ENCODE measurements around the gene FBXO22.

Gene FBXO22

DNA sequence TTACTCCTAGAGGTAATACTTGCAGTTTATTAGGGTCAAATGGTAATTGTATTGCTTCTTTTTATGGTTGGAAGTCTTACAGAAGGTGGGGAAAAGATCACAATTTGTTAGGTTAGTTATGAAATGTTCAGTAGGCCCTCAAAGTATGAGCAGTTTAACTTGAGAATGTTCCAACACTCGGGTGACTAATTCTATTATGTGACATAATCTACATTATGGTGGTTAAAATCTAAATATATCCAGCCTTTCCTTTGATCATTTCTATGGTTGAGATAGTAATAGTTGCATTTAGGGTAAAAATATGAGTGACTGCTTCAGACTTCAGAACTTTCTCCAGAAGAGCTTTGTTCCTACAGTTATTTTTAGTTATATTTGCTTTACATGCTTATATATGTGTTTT lies 19.6 kb upstream of the FBXO22 start:
- no peaks in the 10 kb centered on the region; the same call in 1 of the 2 replicates for H3K36me3 ChIP-seq (ENCODE audit: control insufficient read depth, insufficient read depth, low read length)
- H3K27me3 ChIP-seq (replicated peaks; ENCODE audit: control insufficient read depth, insufficient read depth, low read length) = no peaks in the 10 kb centered on the region
- H3K4me3 ChIP-seq (replicated peaks; ENCODE audit: low read depth, low read length) = no peak overlapping the region
- TF ChIP-seq, protein P1, sequence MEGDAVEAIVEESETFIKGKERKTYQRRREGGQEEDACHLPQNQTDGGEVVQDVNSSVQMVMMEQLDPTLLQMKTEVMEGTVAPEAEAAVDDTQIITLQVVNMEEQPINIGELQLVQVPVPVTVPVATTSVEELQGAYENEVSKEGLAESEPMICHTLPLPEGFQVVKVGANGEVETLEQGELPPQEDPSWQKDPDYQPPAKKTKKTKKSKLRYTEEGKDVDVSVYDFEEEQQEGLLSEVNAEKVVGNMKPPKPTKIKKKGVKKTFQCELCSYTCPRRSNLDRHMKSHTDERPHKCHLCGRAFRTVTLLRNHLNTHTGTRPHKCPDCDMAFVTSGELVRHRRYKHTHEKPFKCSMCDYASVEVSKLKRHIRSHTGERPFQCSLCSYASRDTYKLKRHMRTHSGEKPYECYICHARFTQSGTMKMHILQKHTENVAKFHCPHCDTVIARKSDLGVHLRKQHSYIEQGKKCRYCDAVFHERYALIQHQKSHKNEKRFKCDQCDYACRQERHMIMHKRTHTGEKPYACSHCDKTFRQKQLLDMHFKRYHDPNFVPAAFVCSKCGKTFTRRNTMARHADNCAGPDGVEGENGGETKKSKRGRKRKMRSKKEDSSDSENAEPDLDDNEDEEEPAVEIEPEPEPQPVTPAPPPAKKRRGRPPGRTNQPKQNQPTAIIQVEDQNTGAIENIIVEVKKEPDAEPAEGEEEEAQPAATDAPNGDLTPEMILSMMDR (IDR thresholded peaks at IDR 0.05; ENCODE audit: insufficient read depth, low read length, poor library complexity, severe bottlenecking) = no peak
- no peak for DNase-seq (ENCODE audit: extremely low read depth, insufficient read length)

DNA sequence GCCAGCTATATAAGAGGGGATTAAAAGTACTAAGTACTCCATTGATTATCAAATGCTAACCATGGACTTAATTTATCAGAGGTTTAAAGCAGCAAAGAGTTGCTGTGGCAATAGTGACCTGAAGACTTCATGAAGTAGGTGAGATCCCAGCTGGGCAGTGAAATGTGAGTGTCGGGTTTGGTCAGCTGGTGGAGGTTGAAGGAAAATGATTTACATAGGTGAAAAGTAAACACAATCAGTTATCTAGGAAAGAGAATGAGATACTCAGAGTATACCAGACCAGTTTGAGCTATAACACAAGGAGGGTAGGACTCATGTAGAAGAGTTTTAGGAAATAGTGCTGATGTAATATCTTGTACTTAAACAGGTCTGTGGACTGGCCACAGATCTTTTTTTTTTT lies 16.5 kb upstream of the FBXO22 start:
- no peak overlapping the region for H3K4me3 ChIP-seq (replicated peaks; ENCODE audit: low read depth, low read length)
- no peaks in the 10 kb centered on the region for H3K27me3 ChIP-seq (replicated peaks; ENCODE audit: control insufficient read depth, insufficient read depth, low read length)
- H3K36me3 ChIP-seq (ENCODE audit: control insufficient read depth, insufficient read depth, low read length) = peaks cover 4% of the 10 kb centered on the region

DNA sequence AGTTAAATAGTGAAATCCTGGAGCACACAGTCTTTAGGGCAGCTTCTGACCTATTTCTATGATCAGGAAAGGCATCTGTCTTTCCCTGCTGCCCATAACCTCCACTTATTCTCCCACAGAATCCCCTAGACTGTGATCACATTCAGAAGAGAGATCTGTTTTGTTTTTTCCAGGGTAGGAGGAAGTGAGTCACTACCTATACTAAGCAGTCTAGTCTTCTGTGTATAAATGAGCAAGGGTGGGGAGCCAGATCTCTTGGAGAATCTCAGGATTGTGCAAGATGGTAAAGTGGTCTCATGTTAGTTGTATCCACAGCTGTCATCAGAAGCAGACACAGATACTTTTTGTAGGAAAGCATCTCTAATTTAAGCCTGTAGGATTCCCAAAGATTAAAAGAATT lies 11.8 kb upstream of the FBXO22 start:
- Histone ChIP-seq H3K36me3 (ENCODE audit: control insufficient read depth, insufficient read depth, low read length) (peaks cover 4% of the 10 kb centered on the region), H3K4me3 (replicated peaks; ENCODE audit: low read depth, low read length) (no peak overlapping the region), H3K27me3 (replicated peaks; ENCODE audit: control insufficient read depth, insufficient read depth, low read length) (no peaks in the 10 kb centered on the region)
- no peak for DNase-seq (ENCODE audit: extremely low read depth, insufficient read length)
- TF ChIP-seq, protein P1 (IDR thresholded peaks at IDR 0.05; ENCODE audit: insufficient read depth, low read length, poor library complexity, severe bottlenecking) = no peak

More for the DNA sequence above, 16.5 kb upstream of the FBXO22 start:
- TF ChIP-seq, protein P1 (IDR thresholded peaks at IDR 0.05; ENCODE audit: insufficient read depth, low read length, poor library complexity, severe bottlenecking) = no peak
- DNase-seq (ENCODE audit: extremely low read depth, insufficient read length) = no peak

DNA sequence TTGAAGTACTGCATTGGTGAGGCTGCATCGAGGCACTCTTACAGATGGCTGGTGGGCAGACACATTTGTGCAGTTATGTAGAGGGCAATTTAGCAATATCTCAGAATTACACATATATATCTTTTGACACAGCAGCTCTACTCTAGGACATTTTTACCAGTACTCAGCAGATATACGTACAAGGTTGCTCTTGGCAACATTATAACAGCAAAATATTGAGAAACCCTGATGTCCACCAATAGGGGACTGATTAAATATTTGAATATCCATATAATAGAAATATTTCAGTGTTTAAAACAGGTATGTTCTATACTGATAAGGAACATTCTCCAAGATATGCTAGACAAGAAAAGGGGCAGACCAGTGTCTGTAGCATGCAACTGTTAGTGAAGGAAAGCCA lies 7.9 kb upstream of the FBXO22 start:
- DNase-seq (ENCODE audit: extremely low read depth, insufficient read length) = no peak
- TF ChIP-seq, protein P1 (IDR thresholded peaks at IDR 0.05; ENCODE audit: insufficient read depth, low read length, poor library complexity, severe bottlenecking) = no peak
- no peaks in the 10 kb centered on the region for H3K27me3 ChIP-seq (replicated peaks; ENCODE audit: control insufficient read depth, insufficient read depth, low read length)
- H3K4me3 ChIP-seq (replicated peaks; ENCODE audit: low read depth, low read length) = no peak overlapping the region
- peaks cover 4% of the 10 kb centered on the region for H3K36me3 ChIP-seq (ENCODE audit: control insufficient read depth, insufficient read depth, low read length)

DNA sequence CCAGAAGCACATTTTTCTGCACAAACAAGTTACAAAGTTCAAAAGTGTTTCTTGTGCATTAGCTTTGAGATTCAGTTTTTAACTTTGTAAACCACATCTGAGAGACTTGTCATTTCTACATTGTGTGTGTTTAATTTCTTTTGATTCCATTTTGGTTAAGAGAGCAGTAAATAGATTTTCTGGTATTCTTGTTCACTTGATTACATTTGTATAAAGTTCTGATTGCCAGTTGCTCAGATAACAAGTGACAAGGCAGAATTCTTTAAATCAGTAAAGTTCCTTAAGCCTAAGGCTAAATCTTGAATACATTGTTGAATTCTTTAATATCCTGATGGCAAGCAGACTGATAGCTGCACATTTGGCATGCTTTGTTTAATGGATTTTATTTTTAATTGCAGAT lies 3.1 kb upstream of the FBXO22 start:
- H3K27me3 ChIP-seq (replicated peaks; ENCODE audit: control insufficient read depth, insufficient read depth, low read length) = no peaks in the 10 kb centered on the region
- TF ChIP-seq, protein P1 (IDR thresholded peaks at IDR 0.05; ENCODE audit: insufficient read depth, low read length, poor library complexity, severe bottlenecking) = no peak
- H3K36me3 ChIP-seq (ENCODE audit: control insufficient read depth, insufficient read depth, low read length) = no peaks in the 10 kb centered on the region; the same call in 1 of the 2 replicates
- no peak overlapping the region for H3K4me3 ChIP-seq (replicated peaks; ENCODE audit: low read depth, low read length)
- no peak for DNase-seq (ENCODE audit: extremely low read depth, insufficient read length)

DNA sequence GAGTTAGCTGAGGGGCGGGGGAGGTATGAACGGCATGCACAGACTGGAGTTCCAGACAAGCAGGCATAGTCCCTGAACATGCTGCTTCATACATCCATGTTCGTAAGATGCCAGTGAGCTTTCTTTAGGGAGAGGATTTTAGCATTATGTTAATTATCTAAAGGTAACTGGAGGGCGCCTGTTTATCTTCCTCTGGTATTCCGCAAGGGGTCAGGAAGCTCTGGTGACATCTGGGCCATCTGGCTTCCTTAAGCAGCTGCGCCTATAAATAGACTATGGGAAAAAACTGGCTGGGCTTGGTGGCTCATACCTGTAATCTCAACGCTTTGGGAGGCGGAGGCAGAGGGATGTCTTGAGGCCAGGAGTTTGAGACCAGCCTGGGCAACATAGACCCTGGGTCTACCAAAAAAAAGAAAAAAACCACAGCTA lies 1.5 kb upstream of the FBXO22 start:
- no peak overlapping the region for H3K4me3 ChIP-seq (replicated peaks; ENCODE audit: low read depth, low read length)
- H3K36me3 ChIP-seq (ENCODE audit: control insufficient read depth, insufficient read depth, low read length) = no peaks in the 10 kb centered on the region; the same call in 1 of the 2 replicates
- H3K27me3 ChIP-seq (replicated peaks; ENCODE audit: control insufficient read depth, insufficient read depth, low read length) = no peaks in the 10 kb centered on the region
- TF ChIP-seq, protein P1 (IDR thresholded peaks at IDR 0.05; ENCODE audit: insufficient read depth, low read length, poor library complexity, severe bottlenecking) = no peak
- no peak for DNase-seq (ENCODE audit: extremely low read depth, insufficient read length)
